BE2C (cell line): ENCODE data around the gene EDEM1.
"Not testable (repeated sequence)": the region's sequence is repeated elsewhere in the genome, so short reads cannot be mapped to it uniquely, and the experiment has no call there.

Experiments
- DNase-seq: peaks from one replicate; pipeline ENCODE4 v3.0.0-alpha.2; 2020
- H3K27me3 ChIP-seq: fragments of 250-450 bp; sonication (Bioruptor Pico); 2 replicates; pipeline ENCODE4 v1.5.1; 2020; ENCODE audit warnings: mild to moderate bottlenecking
- H3K36me3 ChIP-seq: fragments of 250-450 bp; sonication (Bioruptor Pico); 2 replicates; pipeline ENCODE4 v1.5.1; 2020; ENCODE audit warnings: mild to moderate bottlenecking
- H3K4me1 ChIP-seq: fragments of 250-450 bp; sonication (Bioruptor Pico); 2 replicates; pipeline ENCODE4 v1.5.1; 2020
- H3K4me3 ChIP-seq: 2 replicates; pipeline ENCODE4 v1.5.1; 2011; ENCODE audit warnings: low read depth, low read length
- H3K9me3 ChIP-seq: fragments of 250-450 bp; sonication (Bioruptor Pico); 2 replicates; pipeline ENCODE4 v1.5.1; 2020
- TF ChIP-seq, protein P1 (sequence below): IDR thresholded peaks from 2 replicates; pipeline ENCODE4 v1.5.1; 2012; ENCODE audit warnings: mild to moderate bottlenecking, low read depth, low read length

Gene EDEM1

DNA sequence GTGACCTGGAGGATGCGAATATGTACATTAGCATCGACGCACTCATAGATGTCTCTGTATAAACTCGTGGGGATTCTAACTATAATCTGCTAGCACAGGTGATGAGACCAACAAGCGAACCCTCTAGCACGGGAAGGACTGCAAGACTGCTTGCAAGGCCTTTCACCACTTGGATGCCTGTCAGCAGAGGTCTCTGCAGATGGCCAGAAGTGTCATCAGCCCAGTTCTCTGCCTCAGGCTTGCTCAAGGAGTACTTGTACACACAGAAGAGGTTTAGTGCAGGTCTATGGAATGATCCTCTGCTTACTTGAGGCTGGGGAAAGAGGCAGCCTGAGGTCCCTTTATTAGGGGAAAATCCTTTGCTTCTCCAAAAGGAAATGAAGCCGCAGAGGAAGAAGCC is 48.1 kb downstream of the EDEM1 start:
- H3K36me3 ChIP-seq: no peaks in the 10 kb centered on the region
- no peaks in the 10 kb centered on the region for H3K27me3 ChIP-seq
- no peaks in the 10 kb centered on the region for H3K4me1 ChIP-seq
- H3K4me3 ChIP-seq: no peak overlapping the region
- no peak for DNase-seq
- no peaks in the 10 kb centered on the region for H3K9me3 ChIP-seq
- TF ChIP-seq, protein P1, sequence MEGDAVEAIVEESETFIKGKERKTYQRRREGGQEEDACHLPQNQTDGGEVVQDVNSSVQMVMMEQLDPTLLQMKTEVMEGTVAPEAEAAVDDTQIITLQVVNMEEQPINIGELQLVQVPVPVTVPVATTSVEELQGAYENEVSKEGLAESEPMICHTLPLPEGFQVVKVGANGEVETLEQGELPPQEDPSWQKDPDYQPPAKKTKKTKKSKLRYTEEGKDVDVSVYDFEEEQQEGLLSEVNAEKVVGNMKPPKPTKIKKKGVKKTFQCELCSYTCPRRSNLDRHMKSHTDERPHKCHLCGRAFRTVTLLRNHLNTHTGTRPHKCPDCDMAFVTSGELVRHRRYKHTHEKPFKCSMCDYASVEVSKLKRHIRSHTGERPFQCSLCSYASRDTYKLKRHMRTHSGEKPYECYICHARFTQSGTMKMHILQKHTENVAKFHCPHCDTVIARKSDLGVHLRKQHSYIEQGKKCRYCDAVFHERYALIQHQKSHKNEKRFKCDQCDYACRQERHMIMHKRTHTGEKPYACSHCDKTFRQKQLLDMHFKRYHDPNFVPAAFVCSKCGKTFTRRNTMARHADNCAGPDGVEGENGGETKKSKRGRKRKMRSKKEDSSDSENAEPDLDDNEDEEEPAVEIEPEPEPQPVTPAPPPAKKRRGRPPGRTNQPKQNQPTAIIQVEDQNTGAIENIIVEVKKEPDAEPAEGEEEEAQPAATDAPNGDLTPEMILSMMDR: no peak

DNA sequence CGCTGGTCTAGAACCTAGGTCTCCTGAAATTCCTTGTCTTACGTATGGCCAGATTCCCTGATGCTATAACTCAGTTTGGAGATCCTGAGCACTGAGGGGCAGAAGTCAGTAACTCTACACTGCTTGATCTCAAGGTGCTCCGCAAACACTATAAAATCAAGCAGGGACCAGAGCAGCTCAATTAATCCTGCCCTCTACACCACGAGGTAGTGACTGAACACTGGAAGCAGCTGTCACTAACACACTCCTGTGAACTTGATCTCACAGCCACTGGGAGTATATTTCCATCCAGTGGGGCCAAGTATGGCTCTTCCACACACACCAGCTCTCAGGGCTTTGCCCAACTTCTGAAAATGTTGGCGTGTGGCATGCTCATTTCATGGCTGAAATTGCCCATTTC is 51.0 kb downstream of the EDEM1 start:
- Histone ChIP-seq H3K4me1 (no peaks in the 10 kb centered on the region), H3K27me3 (no peaks in the 10 kb centered on the region), H3K9me3 (no peaks in the 10 kb centered on the region), H3K4me3 (no peak overlapping the region), H3K36me3 (no peaks in the 10 kb centered on the region)
- TF ChIP-seq, protein P1: no peak
- no peak for DNase-seq

DNA sequence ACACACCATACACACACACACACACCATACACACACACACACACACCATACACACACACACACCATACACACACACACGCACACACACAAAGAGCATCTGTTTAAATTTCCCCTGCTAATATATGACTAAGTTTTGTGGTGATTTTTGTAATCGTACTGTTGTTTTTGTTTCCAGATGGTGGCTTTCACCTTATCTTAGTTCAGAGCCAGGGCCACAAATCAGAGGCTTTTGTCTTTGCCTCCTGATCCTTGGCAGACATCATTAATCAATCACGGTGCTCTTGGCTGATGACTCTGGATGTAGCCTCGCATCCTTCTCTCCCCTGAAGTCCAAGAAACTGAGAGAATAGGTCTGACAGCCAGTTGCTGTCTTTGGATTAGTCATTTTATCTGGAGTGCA is 52.1 kb downstream of the EDEM1 start:
- no peaks in the 10 kb centered on the region for H3K4me1 ChIP-seq
- no peak overlapping the region for H3K4me3 ChIP-seq
- no peaks in the 10 kb centered on the region for H3K9me3 ChIP-seq
- DNase-seq: no peak
- no peaks in the 10 kb centered on the region for H3K27me3 ChIP-seq
- no peaks in the 10 kb centered on the region for H3K36me3 ChIP-seq
- TF ChIP-seq, protein P1: no peak

DNA sequence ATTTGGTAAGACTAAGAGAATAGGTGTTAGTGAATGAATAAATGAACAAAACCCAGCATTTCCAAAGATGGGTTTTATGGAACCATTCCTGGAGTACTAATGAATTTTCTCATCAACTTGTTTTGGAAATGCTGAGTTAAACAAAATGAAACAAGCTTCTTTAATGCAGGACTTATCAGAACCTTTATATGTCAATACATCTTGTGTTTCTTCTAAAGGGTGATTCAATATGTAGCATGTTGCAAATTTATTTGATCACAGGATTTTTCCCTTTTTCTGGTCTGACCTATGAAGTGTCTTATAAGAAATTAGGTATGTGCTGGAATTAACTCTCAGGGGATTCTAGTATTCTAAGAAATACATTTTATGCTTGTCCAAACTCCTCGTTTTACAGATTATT is 53.2 kb downstream of the EDEM1 start:
- Histone ChIP-seq H3K36me3 (no peaks in the 10 kb centered on the region), H3K4me1 (no peaks in the 10 kb centered on the region), H3K4me3 (no peak overlapping the region), H3K27me3 (no peaks in the 10 kb centered on the region), H3K9me3 (no peaks in the 10 kb centered on the region)
- TF ChIP-seq, protein P1: no peak
- DNase-seq: no peak

DNA sequence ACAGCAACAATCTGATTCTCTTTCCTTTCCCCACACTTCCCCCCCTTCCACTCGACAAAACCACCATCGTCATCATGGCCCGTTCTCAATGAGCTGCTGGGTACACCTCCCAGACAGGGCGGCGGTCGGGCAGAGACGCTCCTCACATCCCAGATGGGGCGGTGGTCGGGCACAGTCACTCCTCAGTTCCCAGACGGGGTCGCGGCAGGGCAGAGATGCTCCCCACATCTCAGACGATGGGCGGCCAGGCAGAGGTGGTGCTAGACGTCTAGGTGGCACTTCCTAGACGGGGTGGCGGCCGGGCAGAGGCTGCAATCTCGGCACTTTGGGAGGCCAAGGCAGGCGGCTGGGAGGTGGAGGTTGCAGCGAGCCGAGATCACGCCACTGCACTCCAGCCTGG is 55.3 kb downstream of the EDEM1 start:
- H3K36me3 ChIP-seq, DNase-seq, H3K9me3 ChIP-seq: not testable (repeated sequence)

DNA sequence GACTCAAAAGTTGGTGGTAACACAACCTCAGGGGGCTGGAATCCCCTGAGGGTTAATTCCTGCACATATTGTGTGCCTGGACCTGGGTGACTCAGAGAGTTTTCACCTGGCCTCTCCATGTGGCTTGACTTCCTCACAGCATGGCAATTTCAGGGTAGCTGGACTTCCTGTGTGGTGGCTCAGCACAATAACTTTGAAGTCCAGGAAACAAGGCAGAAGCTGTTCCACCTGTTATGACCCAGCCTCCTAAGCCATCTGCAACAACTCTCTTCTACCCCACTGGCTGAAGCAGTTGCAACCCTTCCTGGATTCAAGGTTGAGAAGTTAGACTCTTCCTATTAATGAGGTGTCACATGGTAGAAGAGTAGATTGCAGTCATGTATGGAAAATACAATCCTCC is 58.4 kb downstream of the EDEM1 start:
- TF ChIP-seq, protein P1: no peak
- Histone ChIP-seq H3K9me3 (no peaks in the 10 kb centered on the region), H3K27me3 (no peaks in the 10 kb centered on the region), H3K4me3 (no peak overlapping the region), H3K4me1 (no peaks in the 10 kb centered on the region), H3K36me3 (no peaks in the 10 kb centered on the region)
- DNase-seq: no peak

More for the DNA sequence above, 55.3 kb downstream of the EDEM1 start:
- not testable (repeated sequence) for H3K4me1 ChIP-seq, H3K27me3 ChIP-seq, H3K4me3 ChIP-seq

DNA sequence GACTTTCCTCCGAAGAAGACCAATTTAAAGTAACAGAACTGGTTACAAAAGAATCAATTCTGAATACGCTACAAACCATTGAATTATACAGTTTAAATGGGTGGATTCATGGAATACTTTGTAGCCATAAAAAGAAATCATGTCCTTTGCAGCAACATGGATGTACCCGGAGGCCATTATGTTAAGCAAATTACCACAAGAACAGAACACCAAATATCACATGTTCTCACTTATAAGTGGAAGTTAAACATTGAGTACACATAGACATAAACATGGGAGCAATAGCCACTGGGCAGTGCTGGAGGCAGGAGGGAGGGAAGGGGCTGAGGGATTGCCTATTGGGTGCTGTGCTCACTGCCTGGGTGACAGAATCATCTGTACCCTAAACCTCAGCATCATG is 61.3 kb downstream of the EDEM1 start:
- no peak for DNase-seq
- H3K4me1 ChIP-seq: no peaks in the 10 kb centered on the region
- TF ChIP-seq, protein P1: no peak
- no peaks in the 10 kb centered on the region for H3K36me3 ChIP-seq
- H3K4me3 ChIP-seq: no peak overlapping the region
- H3K9me3 ChIP-seq: no peaks in the 10 kb centered on the region
- H3K27me3 ChIP-seq: no peaks in the 10 kb centered on the region
